ENCODE results near the gene PDGFRB. TPM values are rescaled to one million over a fixed set of nuclear protein-coding genes. Genes with fewer than 3 reads are reported as not detected.
A peak's percentile ranks its signal among the peaks of the same experiment; 100 is the strongest.

Gene PDGFRB
- total RNA-seq, 1 donor: 531 TPM

GRCh38 chr5:150064681-150065220, 90.9 kb downstream of the PDGFRB start:
- H3K36me3 ChIP-seq (ENCODE audit: insufficient read depth, low read length): no peaks in the 10 kb centered on the region
- H4K20me1 ChIP-seq (ENCODE audit: insufficient read depth, low read length): no peaks in the 10 kb centered on the region
- H3K4me3 ChIP-seq (ENCODE audit: insufficient read depth, low read length): no peak overlapping the region
- no peaks in the 10 kb centered on the region for H3K9me3 ChIP-seq (ENCODE audit: low read depth, low read length)
- H3K27ac ChIP-seq (ENCODE audit: low read depth, low read length): peak overlapping the region; percentile 91
- H2AFZ ChIP-seq (ENCODE audit: low read length): no peak overlapping the region
- no peaks in the 10 kb centered on the region for H3K79me2 ChIP-seq (ENCODE audit: insufficient read depth, low read length)
- TF ChIP-seq CTCF (IDR thresholded peaks at IDR 0.05; ENCODE audit: extremely low read depth, low read depth, low read length): no peak
- H3K4me2 ChIP-seq (ENCODE audit: insufficient read depth, low read length): peak overlapping the region; percentile 64
- peaks cover 47% of the 10 kb centered on the region for H3K4me1 ChIP-seq (ENCODE audit: insufficient read depth, low read length)
- DNase-seq (ENCODE audit: insufficient read length, low spot score, missing footprints): peak; percentile 62
- no peaks in the 10 kb centered on the region for H3K27me3 ChIP-seq (ENCODE audit: insufficient read depth, low read length)

Small RNA genes within 50 kb of the gene (small RNA-seq; reads per million reads assigned to genes)
- not detected for gene RF00019

Other genes starting within 250 kb of the PDGFRB start
- under 0.01 TPM in 2 replicates for gene PDE6A, start 211.1 kb downstream of the PDGFRB start, total RNA-seq
- gene SLC26A2, start 195.1 kb downstream of the PDGFRB start, total RNA-seq: 22.1 and 22.7 TPM in 2 replicates
- gene TIGD6, start 155.2 kb downstream of the PDGFRB start, total RNA-seq: 9.1 and 9.8 TPM in 2 replicates
- 49.8 and 54.3 TPM in 2 replicates for gene HMGXB3, start 155.1 kb downstream of the PDGFRB start, total RNA-seq
- gene CSF1R, start 69.3 kb downstream of the PDGFRB start, total RNA-seq: 0.36 and 0.88 TPM in 2 replicates
- gene CDX1, start 10.9 kb upstream of the PDGFRB start, total RNA-seq: 0.29 and 0.36 TPM in 2 replicates
- under 0.01 TPM in 1 of 2 replicates, not detected in the other for gene SLC6A7, start 34.2 kb upstream of the PDGFRB start, total RNA-seq
- 0.36 and 0.88 TPM in 2 replicates for gene CAMK2A, start 133.9 kb upstream of the PDGFRB start, total RNA-seq
- 4.7 and 6.5 TPM in 2 replicates for gene ARSI, start 147.1 kb upstream of the PDGFRB start, total RNA-seq
- gene TCOF1, start 201.9 kb upstream of the PDGFRB start, total RNA-seq: 12.3 and 12.4 TPM in 2 replicates